ENCODE results near the gene CTNNA3. TPM values are rescaled to one million over a fixed set of nuclear protein-coding genes. Genes with fewer than 3 reads are reported as not detected.

Gene CTNNA3
- total RNA-seq, 1 experiment from 2014 or later, result 0.85 TPM

GRCh38 chr10:66934711-66935110, 761.3 kb downstream of the CTNNA3 start:
- ChIA-PET CTCF (no interaction called here), POLR2A (interaction anchor here (0.6 kb wide), 1 partner anchor 82 kb away, joined by 3 read pairs; no protein-coding TSS in a partner anchor)
- intact Hi-C loops (cut with micrococcal nuclease; ENCODE audit: unreplicated experiment), result loop anchor here (5.0 kb wide), 1 partner anchor 588 kb away; no protein-coding TSS in a partner anchor
- DNase-seq (ENCODE audit: low read depth, low spot score) (no peak), ATAC-seq (no peak)
- no peak overlapping the region for H3K27ac ChIP-seq (ENCODE audit: low read length)
- in situ Hi-C loops (cut with HindIII; ENCODE audit: low pct_unique_long_range_greater_than_20kb, low sequenced_read_pairs), result no loop called here
- no peaks in the 10 kb centered on the region for H3K36me3 ChIP-seq (ENCODE audit: control insufficient read depth, insufficient read depth, low read length)
- H3K9me3 ChIP-seq (ENCODE audit: control insufficient read depth, insufficient read depth, low read depth, low read length), result no peaks in the 10 kb centered on the region
- H3K4me3 ChIP-seq (ENCODE audit: low read depth in 2 of 2, low read length in 2 of 2), result no peak overlapping the region
- TF ChIP-seq CTCF (IDR thresholded peaks at IDR 0.05) (no peak), REST (IDR thresholded peaks at IDR 0.05; ENCODE audit: insufficient read depth in 1 of 2, low read depth in 2 of 2, low read length in 1 of 2) (no peak), POLR2AphosphoS5 (IDR thresholded peaks at IDR 0.05; ENCODE audit: low read depth, low read length) (no peak), SIN3A (IDR thresholded peaks at IDR 0.05; ENCODE audit: borderline replicate concordance, insufficient read depth, low read depth, low read length) (no peak), TCF7L2 (IDR thresholded peaks at IDR 0.05; ENCODE audit: low read depth, low read length) (no peak)
- H3K27me3 ChIP-seq (ENCODE audit: control insufficient read depth, insufficient read depth, low read length), result peaks cover 8% of the 10 kb centered on the region
- H3K4me1 ChIP-seq (ENCODE audit: control insufficient read depth, insufficient read depth, low read length), result peaks cover 2% of the 10 kb centered on the region; the same call in 1 of the 2 replicates
- BruUV-seq (replicated peaks), result no TSS peak

DNA sequence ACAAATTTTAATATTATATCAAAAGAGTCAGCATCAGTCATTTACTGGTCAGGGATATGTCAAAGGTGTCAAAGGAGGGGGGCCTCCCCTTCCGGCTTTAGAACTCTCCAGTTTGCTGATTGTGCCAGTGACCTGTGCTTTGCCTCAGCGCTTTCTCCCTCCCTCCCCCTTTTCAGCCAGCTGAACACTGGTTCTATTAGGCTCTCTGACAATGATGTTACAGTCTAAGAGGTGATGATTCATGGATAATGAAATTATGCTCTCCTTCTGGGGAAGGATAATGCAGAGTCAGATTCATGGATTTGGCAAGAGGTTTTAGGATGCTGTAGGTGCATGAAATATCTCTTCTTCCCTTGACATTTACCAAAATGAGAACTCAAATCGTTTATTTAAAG, 764.0 kb downstream of the CTNNA3 start:
- no peak for DNase-seq (ENCODE audit: low read depth, low spot score)
- CTCF ChIA-PET, result interaction anchor here (2.1 kb wide), 1 partner anchor 589 kb away, joined by 9 read pairs; no protein-coding TSS in a partner anchor
- in situ Hi-C loops (cut with HindIII; ENCODE audit: low pct_unique_long_range_greater_than_20kb, low sequenced_read_pairs) (no loop called here), intact Hi-C loops (cut with micrococcal nuclease; ENCODE audit: unreplicated experiment) (loop anchor here (5.0 kb wide), 1 partner anchor 590 kb away; no protein-coding TSS in a partner anchor)
- Histone ChIP-seq H3K4me1 (ENCODE audit: control insufficient read depth, insufficient read depth, low read length) (peaks cover 2% of the 10 kb centered on the region; the same call in 1 of the 2 replicates), H3K27me3 (ENCODE audit: control insufficient read depth, insufficient read depth, low read length) (peaks cover 32% of the 10 kb centered on the region), H3K4me3 (ENCODE audit: low read depth in 2 of 2, low read length in 2 of 2) (no peak overlapping the region), H3K9me3 (ENCODE audit: control insufficient read depth, insufficient read depth, low read depth, low read length) (no peaks in the 10 kb centered on the region), H3K36me3 (ENCODE audit: control insufficient read depth, insufficient read depth, low read length) (no peaks in the 10 kb centered on the region), H3K27ac (ENCODE audit: low read length) (peak overlapping the region; percentile 19; the same call in 1 of the 2 replicates)
- POLR2A ChIA-PET, result no interaction called here
- TF ChIP-seq CTCF (IDR thresholded peaks at IDR 0.05) (no peak), TCF7L2 (IDR thresholded peaks at IDR 0.05; ENCODE audit: low read depth, low read length) (no peak), POLR2AphosphoS5 (IDR thresholded peaks at IDR 0.05; ENCODE audit: low read depth, low read length) (no peak), SIN3A (IDR thresholded peaks at IDR 0.05; ENCODE audit: borderline replicate concordance, insufficient read depth, low read depth, low read length) (no peak)
- BruUV-seq (replicated peaks), result no TSS peak
- ATAC-seq, result no peak
